ENCODE measurements around the gene PPP1CB.

The PPP1CB gene

GRCh38 chr2:28835781-28836180, 84.2 kb downstream of the PPP1CB start:
- TF ChIP-seq ARNTL (CRISPR knock-in tag; IDR thresholded peaks at IDR 0.05; ENCODE audit: borderline replicate concordance, low read depth) (no peak), CSRNP3 (CRISPR knock-in tag; IDR thresholded peaks at IDR 0.05) (no peak), GLIS3 (CRISPR knock-in tag; IDR thresholded peaks at IDR 0.05) (no peak)
- TF ChIP-seq, protein P1, sequence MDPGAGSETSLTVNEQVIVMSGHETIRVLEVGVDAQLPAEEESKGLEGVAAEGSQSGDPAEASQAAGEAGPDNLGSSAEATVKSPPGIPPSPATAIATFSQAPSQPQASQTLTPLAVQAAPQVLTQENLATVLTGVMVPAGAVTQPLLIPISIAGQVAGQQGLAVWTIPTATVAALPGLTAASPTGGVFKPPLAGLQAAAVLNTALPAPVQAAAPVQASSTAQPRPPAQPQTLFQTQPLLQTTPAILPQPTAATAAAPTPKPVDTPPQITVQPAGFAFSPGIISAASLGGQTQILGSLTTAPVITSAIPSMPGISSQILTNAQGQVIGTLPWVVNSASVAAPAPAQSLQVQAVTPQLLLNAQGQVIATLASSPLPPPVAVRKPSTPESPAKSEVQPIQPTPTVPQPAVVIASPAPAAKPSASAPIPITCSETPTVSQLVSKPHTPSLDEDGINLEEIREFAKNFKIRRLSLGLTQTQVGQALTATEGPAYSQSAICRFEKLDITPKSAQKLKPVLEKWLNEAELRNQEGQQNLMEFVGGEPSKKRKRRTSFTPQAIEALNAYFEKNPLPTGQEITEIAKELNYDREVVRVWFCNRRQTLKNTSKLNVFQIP (CRISPR knock-in tag; IDR thresholded peaks at IDR 0.05; ENCODE audit: borderline replicate concordance, low read depth): no peak
- no peak for ATAC-seq

- no peak for ATAC-seq
- TF ChIP-seq ZNF565 (CRISPR knock-in tag; conservative IDR thresholded peaks at IDR 0.05; ENCODE audit: low read depth) (no peak), PATZ1 (CRISPR knock-in tag; IDR thresholded peaks at IDR 0.05; ENCODE audit: borderline replicate concordance) (no peak), SNAI2 (CRISPR knock-in tag; IDR thresholded peaks at IDR 0.05) (no peak), TOX (CRISPR knock-in tag; IDR thresholded peaks at IDR 0.05; ENCODE audit: borderline replicate concordance) (no peak), TSHZ2 (CRISPR knock-in tag; IDR thresholded peaks at IDR 0.05) (no peak), ZNF8 (CRISPR knock-in tag; IDR thresholded peaks at IDR 0.05) (no peak), CSRNP3 (CRISPR knock-in tag; IDR thresholded peaks at IDR 0.05) (no peak)
These were observed 87.3 kb downstream of the PPP1CB start for GRCh38 chr2:28838971-28839370.

- TF ChIP-seq TSHZ2 (CRISPR knock-in tag; IDR thresholded peaks at IDR 0.05): no peak
- TF ChIP-seq ISL1 (CRISPR knock-in tag; IDR thresholded peaks at IDR 0.05): no peak
- TF ChIP-seq ZNF8 (CRISPR knock-in tag; IDR thresholded peaks at IDR 0.05): no peak
- no peak for ATAC-seq
These were observed 90.4 kb downstream of the PPP1CB start for GRCh38 chr2:28842042-28842441.

All from SK-N-SH treated with all-trans-retinoic acid at 6 μM for 48 hours (cell line).